Middle frontal gyrus (tissue), 1 donor: ENCODE measurements around the gene PACS2.

Experiments used
- DNase-seq: peaks from one replicate; pipeline ENCODE4 v3.0.0-alpha.2; 2015; ENCODE audit warnings: low spot score; ENCODE audit errors: extremely low spot score

PACS2 gene

DNA sequence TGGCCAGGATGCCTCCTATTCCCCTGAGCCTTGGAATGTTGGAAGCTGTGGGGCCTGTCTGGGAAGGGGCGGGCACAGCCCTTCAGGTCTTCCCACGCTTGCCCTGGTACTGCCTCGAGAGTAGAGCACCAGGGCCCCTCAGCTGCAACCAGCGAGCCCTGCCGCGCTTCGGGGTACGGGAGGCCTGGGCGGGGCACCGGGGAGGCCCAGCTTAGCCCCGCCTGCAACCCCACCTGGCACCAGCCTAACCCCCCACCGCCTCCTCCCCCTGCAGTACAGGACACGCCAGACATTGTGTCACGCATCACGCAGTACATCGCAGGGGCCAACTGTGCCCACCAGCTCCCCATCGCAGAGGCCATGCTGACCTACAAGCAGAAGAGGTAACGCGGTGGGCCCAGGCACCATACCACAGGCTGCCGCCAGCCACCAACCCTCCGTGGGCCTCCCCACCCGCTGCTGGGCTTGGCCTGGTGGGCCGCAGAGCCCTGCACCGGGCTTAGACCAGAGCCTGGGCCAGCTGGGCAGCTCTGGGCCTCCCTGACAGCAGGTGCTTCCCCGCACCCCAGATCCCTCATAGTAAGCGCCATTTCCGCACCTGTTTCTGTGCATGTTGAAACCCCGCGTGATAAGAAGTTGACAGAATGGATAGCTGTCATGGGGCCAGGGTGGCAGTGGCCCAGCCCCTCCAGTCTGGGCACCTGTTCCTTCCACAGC lies 70.2 kb downstream of the PACS2 start:
- DNase-seq = no peak

GRCh38 chr14:105385322-105385637 lies 70.7 kb downstream of the PACS2 start:
- no peak for DNase-seq

DNA sequence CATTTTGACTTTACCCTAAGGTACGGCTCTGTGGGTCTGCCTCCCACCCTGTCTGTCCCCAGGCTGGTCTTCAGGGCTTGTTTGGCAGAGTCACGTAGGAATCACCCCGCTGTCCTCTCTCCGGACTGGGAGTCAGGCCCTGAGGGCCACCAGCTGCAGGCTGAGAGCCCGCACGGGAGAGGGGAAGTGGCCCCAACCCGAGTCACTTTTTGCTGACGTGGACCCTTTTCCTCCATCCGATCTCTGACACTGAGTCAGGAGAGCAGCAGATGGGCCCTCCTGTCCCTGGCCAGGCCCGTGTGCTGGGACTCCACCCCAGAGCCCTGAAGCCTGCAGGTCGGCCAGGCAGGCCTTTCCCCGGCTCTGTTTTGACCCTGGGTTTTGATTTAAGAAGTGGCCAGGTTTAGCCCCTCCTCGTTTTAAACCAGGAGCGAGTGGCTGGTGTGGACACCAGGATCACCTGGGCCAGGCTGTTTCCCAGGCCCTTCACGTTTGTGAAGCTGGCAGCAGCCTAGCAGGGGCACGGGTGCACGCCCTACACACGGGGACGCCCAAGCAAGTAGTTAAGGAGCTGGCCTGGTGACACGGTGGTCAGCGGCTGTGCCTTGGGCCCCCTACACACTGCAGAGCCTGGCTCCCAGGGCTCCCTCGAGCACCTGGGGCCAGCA lies 71.3 kb downstream of the PACS2 start:
- no peak for DNase-seq

- DNase-seq = no peak
Observed at GRCh38 chr14:105386581-105387529, 72.3 kb downstream of the PACS2 start.

GRCh38 chr14:105387530-105387922 lies 73.0 kb downstream of the PACS2 start:
- DNase-seq = no peak

- DNase-seq = no peak
Observed at GRCh38 chr14:105388110-105388951, 73.8 kb downstream of the PACS2 start.

DNA sequence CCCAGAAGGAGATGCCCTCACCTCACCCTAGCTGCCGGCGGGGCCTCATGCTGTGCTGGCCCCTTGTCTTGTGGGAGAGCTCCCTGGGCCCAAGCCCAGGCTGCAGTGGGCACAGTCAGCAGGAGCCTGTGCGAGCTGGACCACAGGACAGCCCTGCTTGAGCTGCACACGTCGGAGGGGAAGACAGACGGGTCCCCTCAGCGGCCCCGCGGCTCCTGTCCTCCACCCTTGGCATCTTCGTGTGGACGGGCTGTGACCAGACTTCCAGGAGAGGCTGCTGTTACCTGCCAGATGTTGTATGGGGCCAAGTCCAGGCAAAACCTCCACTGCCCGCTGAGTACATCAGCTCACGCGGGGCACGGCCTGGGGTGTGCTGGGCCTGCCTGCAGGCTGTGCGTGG lies 74.4 kb downstream of the PACS2 start:
- no peak for DNase-seq

DNA sequence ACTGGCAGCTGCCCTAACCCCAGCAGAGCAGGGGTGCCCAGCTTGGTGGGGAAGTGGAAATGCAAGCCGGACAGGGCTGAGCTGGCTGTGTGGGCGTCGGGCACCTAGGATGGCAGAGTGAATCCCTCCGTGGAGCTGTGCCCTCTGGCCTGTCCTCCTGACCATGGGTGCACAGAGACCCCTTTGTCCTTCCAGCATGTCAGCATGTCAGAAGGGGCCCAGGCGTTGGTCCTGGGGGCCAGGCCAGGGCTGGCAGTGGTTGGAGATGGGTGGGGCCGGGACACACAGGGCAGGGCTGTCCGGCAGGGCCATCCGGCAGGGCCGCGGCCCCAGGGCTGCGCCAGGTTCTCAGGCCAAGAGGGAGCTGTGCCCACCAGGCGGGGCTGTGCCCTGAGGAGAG lies 75.0 kb downstream of the PACS2 start:
- DNase-seq = no peak

GRCh38 chr14:105389976-105390848 lies 75.7 kb downstream of the PACS2 start:
- no peak for DNase-seq

DNA sequence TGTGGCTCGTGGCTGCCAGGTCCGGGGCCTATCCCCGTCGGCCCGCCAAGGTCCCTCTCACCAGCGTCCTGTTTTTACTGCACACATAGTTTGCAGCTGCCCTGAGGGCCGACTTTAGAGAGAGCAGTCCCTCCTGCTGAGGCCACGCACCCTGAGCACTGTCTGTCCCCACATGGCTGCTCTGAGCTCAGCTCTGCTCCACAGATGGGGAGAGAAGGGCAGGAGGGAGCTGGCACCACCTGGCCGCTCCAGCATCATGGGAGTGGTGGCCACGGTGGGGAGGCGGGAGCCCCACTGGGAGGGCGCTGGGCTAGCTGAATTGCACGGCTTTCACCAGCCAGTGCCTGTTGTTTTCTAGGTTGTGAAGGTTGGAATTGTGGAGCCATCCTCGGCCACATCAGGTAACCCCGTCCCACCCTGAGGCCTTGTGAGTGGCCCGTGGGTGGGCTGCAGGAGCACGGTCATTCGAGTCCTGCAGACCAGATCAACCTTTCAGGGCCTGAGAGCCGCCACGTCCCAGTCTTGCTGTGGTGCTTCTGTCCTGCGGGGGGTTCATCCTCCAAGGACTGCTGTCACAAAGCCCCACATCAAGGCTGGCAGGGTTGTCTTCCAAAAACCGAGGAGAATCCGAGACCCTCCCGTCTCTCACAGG lies 76.4 kb downstream of the PACS2 start:
- no peak for DNase-seq

DNA sequence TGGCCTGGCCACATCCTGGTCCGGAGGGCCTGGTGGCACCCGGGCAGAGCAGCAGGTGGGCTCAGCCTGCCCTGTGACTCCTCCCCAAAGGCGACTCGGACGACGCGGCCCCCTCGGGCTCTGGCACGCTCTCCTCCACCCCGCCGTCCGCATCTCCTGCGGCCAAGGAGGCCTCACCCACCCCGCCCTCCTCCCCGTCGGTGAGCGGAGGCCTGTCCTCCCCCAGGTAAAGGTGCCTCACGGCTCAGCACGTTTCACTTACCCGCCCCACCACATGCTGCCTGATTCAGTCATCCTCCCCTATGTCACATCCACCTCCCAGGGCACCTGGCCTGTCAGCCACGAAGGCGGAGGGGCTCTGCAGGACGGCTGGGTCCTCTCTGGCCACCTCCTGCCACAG lies 77.0 kb downstream of the PACS2 start:
- DNase-seq = no peak

DNA sequence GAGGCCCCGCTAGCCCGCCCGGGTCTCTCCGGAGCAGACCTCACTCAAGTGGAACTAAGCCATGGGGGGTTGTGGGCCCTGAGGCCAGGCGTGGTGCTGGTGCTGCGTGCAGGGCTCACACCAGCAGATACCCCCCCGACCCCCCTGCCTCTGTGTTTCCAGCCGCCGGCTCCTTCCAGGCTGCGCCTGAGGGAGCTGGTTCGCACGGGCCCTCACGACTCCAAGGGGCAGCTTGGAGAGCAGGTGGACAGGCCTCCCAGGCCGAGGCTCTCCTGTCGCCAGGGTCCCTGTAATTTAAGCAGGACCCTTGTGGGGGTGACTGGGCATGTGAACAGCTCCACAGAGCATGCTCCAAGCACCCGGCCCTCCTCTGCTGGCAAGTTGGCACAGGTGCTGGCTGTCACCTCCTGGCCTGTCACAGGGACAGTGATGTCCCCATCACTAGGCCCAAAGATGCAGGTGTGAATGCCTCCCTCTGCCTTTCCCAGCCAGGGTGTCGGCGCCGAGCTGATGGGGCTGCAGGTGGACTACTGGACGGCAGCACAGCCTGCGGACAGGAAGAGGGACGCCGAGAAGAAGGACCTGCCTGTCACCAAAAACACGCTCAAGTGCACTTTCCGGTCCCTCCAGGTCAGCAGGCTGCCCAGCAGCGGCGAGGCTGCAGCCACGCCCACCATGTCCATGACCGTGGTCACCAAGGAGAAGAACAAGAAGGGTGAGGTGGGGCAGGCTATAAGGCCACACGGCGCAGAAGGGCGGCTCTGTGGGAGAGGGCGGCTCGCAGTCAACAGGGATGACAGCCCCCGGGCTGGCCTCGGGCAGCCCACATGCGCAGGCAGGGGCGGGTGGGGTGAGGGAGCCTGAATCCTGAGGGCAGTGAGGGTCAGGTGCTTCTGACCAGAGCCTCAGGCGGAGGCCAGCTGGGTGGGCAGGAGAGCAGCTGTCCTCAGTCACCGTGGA lies 77.9 kb downstream of the PACS2 start:
- DNase-seq = no peak

DNA sequence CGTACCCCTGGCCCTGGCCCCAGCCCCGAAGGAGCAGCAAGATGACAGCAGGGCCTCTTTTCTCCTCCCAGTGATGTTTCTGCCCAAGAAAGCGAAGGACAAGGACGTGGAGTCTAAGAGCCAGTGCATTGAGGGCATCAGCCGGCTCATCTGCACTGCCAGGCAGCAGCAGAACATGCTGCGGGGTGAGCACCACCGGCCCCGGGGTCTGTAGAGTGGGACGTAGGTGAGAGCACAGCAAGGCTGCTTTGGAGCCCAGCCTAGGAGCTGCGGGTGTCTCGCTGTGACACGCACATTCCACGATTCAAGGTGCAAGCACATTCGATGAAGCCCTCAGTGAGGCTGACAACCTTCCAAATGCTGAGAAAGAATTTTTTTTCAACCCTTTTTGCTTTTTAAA lies 78.6 kb downstream of the PACS2 start:
- DNase-seq = no peak

DNA sequence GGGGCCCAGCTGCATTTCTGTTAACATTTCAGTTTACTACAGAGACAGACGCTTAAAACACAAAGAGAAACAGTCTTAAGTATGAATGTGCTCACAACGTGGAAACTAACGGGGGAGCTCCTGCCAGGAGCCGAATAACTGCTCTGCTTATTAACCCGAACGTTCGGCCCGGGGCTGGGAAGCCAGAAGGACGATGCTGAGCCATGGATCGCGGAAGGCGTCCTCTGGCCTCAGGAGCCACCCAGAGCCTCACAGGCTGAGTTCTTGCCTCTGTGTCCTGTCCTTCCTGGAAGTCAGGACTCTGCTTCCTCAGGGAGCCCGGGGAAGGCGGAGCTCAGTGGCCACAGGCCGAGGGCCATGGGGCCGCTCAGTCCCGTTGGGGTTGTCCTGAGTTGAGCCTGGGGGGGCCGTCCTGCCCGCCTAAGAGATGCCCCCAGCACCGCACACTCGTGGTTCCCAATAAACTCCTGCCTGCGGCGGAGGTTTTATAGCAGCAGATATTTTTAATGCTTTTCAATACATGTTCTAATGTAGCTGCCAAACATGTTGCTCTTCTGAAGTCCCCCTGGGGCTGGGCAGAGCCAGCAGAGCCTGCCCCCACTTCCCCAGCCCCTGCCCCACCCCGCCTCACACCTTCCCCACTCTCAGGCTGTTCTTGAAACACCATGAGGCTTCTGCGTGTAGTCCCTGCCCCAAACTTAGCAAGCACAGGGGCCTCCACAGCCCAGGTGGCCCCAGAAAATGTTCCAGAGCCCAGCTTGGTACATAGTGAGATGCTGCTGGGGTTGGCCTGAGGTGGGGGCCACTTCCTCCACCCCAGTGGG lies 80.4 kb downstream of the PACS2 start:
- DNase-seq = no peak

- no peak for DNase-seq
Observed at GRCh38 chr14:105395538-105395854, 80.9 kb downstream of the PACS2 start.

- no peak for DNase-seq
Observed at GRCh38 chr14:105397350-105397931, 82.9 kb downstream of the PACS2 start.

DNA sequence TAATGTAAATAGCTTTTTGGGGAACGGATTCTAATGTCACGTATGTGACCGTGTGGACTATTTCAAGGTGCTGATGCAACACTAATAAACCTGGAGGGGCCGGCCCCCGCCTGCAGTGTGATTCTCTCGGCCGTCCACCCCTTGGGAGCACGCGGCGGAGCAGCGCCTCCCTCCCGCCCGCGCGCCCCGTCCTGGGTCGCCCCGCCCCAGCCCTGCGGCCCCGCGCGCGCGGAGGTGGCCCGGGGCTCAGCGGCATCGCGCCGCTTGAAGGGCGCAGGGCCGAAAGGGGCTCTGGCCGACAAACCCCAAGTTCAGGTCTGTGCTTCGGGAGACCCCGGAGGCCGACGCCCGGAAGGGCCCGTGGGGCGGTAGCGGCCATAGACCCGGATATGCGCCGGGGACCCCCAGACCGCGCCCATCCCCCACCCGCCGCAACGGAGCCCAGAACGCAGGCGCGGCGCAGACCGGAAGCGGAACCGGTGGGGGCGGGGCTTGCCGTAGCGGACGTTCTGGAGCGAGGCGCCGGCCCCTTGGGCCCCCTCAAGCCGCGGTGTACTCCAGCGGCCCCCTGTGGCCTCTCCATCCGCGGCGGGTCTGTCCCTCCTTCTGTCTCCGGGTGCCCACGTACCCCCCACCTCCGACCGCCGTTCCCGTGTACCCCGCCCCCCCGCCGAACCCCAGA lies 83.6 kb downstream of the PACS2 start, which contains the start of gene TEX22:
Gene TEX22, plus strand, starts transcription at position 495 of the 682 bp plus-strand sequence. CDS start 803 bp downstream, outside the sequence.
- DNase-seq = peak; percentile 58
